ENCODE measurements around the gene TCIRG1.

DNA sequence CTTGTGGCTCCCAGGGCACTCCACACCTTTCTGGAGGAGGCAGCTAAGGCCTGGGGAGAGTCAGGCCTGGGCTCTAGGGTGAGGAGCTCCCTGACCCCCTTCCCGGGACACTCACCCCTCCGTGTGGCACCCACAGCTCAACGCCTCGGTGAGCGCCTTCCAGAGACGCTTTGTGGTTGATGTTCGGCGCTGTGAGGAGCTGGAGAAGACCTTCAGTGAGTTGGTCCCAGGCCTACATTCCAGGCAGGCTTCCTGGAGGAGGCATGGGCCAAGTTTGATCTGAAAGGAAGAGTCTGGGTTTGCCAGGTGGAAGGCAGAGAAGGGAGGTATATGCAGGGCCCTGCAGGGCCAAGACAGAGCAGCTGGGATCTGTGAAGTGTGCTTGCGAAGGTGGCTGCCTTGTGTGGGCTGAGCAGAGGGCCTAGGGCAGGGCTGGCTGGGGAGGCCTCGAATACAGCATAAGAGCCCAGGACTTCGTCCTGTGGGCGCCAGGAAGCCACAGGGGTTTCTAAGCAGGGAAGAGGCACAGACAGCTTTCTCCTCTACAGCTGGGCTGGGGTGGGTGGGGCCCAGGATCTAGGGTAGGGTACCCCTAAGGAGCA is 2.9 kb downstream of the TCIRG1 start:
- TF ChIP-seq CERS6 (CRISPR knock-in tag; IDR thresholded peaks at IDR 0.05) (no peak), HNRNPH1 (optimal IDR thresholded peaks at IDR 0.05; ENCODE audit: low read depth, low read length) (no peak)
- TF ChIP-seq, protein P1, sequence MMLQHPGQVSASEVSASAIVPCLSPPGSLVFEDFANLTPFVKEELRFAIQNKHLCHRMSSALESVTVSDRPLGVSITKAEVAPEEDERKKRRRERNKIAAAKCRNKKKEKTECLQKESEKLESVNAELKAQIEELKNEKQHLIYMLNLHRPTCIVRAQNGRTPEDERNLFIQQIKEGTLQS (CRISPR knock-in tag; IDR thresholded peaks at IDR 0.05) = no peak

Measured in HepG2 (cell line).